Nephron progenitor cell (in vitro differentiated cells): Measurements from ENCODE around the gene GNPTG.
A peak's percentile ranks its signal among the peaks of the same experiment; 100 is the strongest.

Experiments used
- DNase-seq: peaks from one replicate; pipeline ENCODE4 v3.0.0; 2021
- H3K27ac Mint-ChIP-seq: 2 replicates; pipeline ENCODE4 v1.8.0; 2021; ENCODE audit warnings: mild to moderate bottlenecking, moderate library complexity, mixed read lengths
- H3K27me3 Mint-ChIP-seq: 2 replicates; pipeline ENCODE4 v1.8.0; 2021; ENCODE audit warnings: mild to moderate bottlenecking, low read depth, mixed read lengths; ENCODE audit not compliant: poor library complexity
- H3K36me3 Mint-ChIP-seq: 2 replicates; pipeline ENCODE4 v1.8.0; 2021; ENCODE audit warnings: low read depth, mixed read lengths
- H3K4me1 Mint-ChIP-seq: 2 replicates; pipeline ENCODE4 v1.8.0; 2021; ENCODE audit warnings: mixed read lengths
- H3K4me3 Mint-ChIP-seq: 2 replicates; pipeline ENCODE4 v1.8.0; 2021; ENCODE audit warnings: mild to moderate bottlenecking, moderate library complexity, mixed read lengths
- H3K9me3 Mint-ChIP-seq: 2 replicates; pipeline ENCODE4 v1.8.0; 2021; ENCODE audit warnings: mild to moderate bottlenecking, moderate library complexity, mixed read lengths
- TF ChIP-seq, protein P1 (sequence below): fragments of 200-600 bp; sonication (generic); IDR thresholded peaks from 2 replicates; pipeline ENCODE4 v1.5.0; 2021; ENCODE audit warnings: antibody characterized with exemption

The GNPTG gene

DNA sequence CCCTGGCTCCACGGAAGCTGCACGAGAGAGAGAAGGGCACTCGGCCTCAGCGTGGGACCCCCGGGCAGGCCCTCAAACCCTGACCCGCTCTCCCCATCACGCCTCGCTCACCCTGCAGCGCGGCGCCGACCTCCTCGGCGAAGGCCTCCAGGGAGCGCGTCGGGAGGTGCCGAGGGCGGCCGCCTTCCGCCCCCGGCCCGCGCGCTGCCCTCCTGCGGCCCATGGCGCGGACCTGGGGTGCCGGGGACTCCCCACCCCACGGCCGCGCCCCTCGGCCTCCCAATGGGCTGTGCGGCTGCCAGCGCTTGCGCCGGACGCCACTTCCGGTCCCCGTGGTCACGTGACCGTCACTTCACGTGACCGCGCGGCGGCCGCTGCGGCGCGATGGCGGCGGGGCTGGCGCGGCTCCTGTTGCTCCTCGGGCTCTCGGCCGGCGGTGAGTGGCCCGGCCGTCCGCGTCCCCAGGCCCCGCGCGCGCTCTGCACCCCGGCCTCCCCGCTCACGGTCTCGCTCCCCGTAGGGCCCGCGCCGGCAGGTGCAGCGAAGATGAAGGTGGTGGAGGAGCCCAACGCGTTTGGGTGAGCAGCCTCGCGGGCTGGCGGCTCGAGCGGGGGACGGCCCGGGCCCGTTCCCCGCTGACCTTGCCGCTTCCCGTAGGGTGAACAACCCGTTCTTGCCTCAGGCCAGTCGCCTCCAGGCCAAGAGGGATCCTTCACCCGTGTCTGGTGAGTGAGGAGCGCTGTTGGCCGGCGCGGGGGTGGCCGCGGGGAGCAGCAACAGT, at the start of gene GNPTG, which contains the start of gene TSR3:
Gene GNPTG (plus strand): TSS at position 350 of the 781 bp plus-strand sequence. CDS start 35 bp downstream, at position 385.
Gene TSR3 (minus strand): TSS at position 297 of the 781 bp plus-strand sequence. CDS start 74 bp downstream, at position 223.
- Mint-ChIP-seq H3K4me3 (peak within 1 kb of the TSS; percentile 97), H3K4me1 (peaks cover 25% of the 10 kb centered on the region), H3K27ac (peak within 1 kb of the TSS; percentile 74), H3K36me3 (no peaks in the 10 kb centered on the region), H3K27me3 (peaks cover 8% of the 10 kb centered on the region), H3K9me3 (no peaks in the 10 kb centered on the region)
- TF ChIP-seq, protein P1, sequence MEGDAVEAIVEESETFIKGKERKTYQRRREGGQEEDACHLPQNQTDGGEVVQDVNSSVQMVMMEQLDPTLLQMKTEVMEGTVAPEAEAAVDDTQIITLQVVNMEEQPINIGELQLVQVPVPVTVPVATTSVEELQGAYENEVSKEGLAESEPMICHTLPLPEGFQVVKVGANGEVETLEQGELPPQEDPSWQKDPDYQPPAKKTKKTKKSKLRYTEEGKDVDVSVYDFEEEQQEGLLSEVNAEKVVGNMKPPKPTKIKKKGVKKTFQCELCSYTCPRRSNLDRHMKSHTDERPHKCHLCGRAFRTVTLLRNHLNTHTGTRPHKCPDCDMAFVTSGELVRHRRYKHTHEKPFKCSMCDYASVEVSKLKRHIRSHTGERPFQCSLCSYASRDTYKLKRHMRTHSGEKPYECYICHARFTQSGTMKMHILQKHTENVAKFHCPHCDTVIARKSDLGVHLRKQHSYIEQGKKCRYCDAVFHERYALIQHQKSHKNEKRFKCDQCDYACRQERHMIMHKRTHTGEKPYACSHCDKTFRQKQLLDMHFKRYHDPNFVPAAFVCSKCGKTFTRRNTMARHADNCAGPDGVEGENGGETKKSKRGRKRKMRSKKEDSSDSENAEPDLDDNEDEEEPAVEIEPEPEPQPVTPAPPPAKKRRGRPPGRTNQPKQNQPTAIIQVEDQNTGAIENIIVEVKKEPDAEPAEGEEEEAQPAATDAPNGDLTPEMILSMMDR = no peak
- DNase-seq = peak; percentile 87

DNA sequence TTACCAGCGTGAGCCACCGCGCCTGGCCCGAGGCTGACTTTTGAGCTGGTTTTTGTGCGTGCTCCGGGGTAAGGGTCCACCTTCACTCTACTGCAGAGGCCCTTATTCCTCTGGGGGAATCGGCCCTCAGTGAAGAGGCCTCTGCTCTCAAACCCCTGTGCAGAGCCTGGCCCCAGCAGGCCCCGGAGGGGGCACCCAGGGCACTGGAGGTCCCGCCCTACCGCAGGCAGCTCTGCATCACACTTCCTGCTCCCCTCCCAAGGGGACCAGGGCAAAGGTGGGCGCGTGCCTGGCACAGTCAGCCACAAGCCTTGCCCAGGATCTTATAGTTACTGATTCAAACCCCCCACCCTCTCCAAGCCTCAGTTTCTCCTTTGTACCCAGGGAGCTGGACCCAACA, 45.9 kb upstream of the GNPTG start:
- H3K36me3 Mint-ChIP-seq = no peaks in the 10 kb centered on the region
- TF ChIP-seq, protein P1 = no peak
- no peaks in the 10 kb centered on the region for H3K9me3 Mint-ChIP-seq
- H3K4me1 Mint-ChIP-seq = peaks cover 36% of the 10 kb centered on the region
- H3K27me3 Mint-ChIP-seq = peaks cover 7% of the 10 kb centered on the region
- no peak for DNase-seq
- no peak overlapping the region for H3K4me3 Mint-ChIP-seq
- no peak overlapping the region for H3K27ac Mint-ChIP-seq

DNA sequence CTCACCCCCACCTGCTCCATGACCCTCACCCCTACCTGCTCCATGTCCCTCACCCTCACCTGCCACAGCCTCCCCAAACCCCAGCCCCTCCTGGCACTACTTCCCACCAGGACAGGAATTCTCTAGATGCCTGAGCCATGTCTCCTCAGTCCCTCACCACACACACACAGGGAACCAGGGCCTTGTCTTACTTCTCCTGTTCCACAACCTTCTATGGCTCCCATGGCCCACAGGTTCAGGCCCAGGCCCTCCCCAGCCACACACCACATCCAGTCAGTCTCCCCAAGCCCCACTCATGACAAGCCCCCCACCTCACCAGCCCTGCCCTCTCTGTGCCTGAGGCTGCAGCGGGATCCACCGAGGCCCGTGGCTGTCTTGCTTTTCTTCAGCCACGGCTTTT, 45.4 kb upstream of the GNPTG start:
- H3K9me3 Mint-ChIP-seq = no peaks in the 10 kb centered on the region
- H3K27ac Mint-ChIP-seq = no peak overlapping the region
- peaks cover 7% of the 10 kb centered on the region for H3K27me3 Mint-ChIP-seq
- H3K4me1 Mint-ChIP-seq = peaks cover 41% of the 10 kb centered on the region
- TF ChIP-seq, protein P1 = no peak
- H3K36me3 Mint-ChIP-seq = no peaks in the 10 kb centered on the region
- peak overlapping the region; percentile 38 for H3K4me3 Mint-ChIP-seq
- DNase-seq = no peak

DNA sequence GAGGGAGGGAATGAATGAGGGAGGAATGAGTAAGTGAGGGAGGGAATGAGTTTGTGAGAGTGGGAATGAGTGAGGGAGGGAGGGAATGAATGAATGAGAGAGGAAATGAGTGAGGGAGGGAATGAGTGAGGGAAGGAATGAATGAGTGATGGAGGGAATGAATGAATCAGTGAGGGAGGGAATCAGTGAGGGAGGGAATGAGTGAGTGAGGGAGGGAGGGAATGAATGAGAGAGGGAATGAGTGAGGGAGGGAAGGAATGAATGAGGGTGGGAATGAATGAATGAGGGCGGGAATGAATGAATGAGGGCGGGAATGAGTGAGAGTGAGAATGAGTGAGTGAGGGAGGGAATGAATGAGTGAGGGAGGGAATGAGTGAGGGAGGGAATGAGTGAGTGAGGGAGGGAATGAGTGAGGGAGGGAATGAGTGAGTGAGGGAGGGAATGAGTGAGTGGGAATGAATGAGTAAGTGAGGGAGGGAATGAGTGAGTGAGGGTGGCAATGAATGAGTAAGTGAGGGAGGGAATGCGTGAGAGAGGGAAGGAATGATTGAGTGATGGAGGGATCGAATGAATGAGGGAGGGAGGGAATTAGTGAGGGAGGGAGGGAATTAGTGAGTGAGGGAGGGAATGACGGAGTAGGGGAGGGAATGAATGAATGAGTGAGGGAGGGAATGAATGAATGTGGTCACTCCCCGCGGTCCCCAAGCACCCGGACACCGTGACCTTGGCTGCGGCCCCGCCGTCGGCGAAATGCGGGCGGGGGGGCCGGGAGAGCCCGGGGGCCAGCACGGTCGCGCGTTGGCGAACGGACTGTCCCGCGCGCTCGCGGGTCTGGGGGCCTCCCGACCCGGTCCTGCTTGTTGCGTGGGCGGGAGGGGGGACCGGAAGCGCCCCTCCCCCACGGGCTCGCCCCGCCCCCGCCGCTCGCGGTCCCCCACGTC, 43.4 kb upstream of the GNPTG start:
- TF ChIP-seq, protein P1 = no peak
- DNase-seq = no peak
- H3K36me3 Mint-ChIP-seq = no peaks in the 10 kb centered on the region
- H3K27me3 Mint-ChIP-seq = peaks cover 7% of the 10 kb centered on the region
- no peak overlapping the region for H3K27ac Mint-ChIP-seq
- no peaks in the 10 kb centered on the region for H3K9me3 Mint-ChIP-seq
- peak overlapping the region; percentile 86 for H3K4me3 Mint-ChIP-seq
- peaks cover 43% of the 10 kb centered on the region for H3K4me1 Mint-ChIP-seq

DNA sequence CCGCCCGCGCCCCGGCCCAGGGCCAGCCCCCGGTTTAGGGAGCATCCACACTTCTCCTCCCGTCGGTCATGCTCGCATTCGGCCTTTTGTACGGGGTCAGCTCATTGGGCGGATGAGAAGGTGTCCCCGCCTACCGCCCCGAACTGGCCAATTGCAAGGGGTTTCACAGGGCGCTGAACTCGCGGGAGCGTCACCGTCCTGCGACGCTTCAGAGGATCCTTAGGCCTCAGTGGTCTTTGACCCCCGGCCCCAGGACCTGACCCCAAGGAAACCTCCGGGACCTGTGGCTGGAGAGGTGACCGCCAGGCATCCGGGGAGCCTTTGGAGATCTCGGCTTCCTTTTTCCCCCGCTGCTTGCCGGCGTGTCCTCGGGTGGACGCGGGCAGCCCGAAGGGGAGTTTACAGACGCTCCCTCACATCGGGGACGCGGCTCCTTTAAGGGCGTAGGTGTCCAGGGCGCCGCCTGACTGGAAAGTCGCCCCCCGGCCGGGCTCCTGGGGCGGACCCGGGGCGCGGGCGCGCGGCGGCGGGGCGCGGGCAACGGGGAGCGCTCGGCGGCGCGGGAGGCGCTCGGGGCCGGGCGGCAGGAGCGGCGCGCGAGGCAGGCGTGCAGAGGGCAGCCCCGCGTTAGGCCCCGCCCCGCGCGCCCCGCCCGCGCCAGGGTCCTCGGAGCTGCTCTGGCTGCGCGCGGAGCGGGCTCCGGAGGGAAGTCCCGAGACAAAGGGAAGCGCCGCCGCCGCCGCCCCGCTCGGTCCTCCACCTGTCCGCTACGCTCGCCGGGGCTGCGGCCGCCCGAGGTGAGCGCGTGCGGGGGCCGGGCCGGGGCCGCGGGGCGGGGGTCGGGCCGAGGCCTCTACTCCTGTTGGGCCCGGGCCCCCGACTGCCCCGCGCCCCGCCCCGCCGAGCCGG, 42.5 kb upstream of the GNPTG start, which contains the start of gene UBE2I:
Gene UBE2I (plus strand): TSS at position 660 of the 909 bp plus-strand sequence. CDS start 4,395 bp downstream, outside the sequence.
- peaks cover 2% of the 10 kb centered on the region for H3K36me3 Mint-ChIP-seq
- TF ChIP-seq, protein P1 = no peak
- peak within 1 kb of the TSS; percentile 100 for H3K27ac Mint-ChIP-seq
- H3K4me1 Mint-ChIP-seq = peaks cover 34% of the 10 kb centered on the region
- peak; percentile 96 for DNase-seq
- peak within 1 kb of the TSS; percentile 100 for H3K4me3 Mint-ChIP-seq
- H3K9me3 Mint-ChIP-seq = no peaks in the 10 kb centered on the region
- H3K27me3 Mint-ChIP-seq = peaks cover 7% of the 10 kb centered on the region
